Urothelium cell line (cell line): ENCODE results near the gene CFAP46.
"Not testable (repeated sequence)": the region's sequence is repeated elsewhere in the genome, so short reads cannot be mapped to it uniquely, and the experiment has no call there.

Experiments used
- DNase-seq: peaks from one replicate; pipeline ENCODE4 v3.0.0; 2011; ENCODE audit warnings: low spot score, mixed read lengths
- FAIRE-seq: peaks from 2 replicates; lab custom pipeline; 2011; peaks lifted over from hg19 to GRCh38; lab: Jason Lieb, UNC

The CFAP46 gene

GRCh38 chr10:132945125-132945893 is 2.9 kb upstream of the CFAP46 start:
- FAIRE-seq (no peak), DNase-seq (no peak)

- no peak for FAIRE-seq
- DNase-seq: no peak
Measured at GRCh38 chr10:132944510-132944909, 2.1 kb upstream of the CFAP46 start.

- no peak for DNase-seq
- FAIRE-seq: no peak
Measured at GRCh38 chr10:132943791-132944404, 1.5 kb upstream of the CFAP46 start.

GRCh38 chr10:132943058-132943790 is 854 bp upstream of the CFAP46 start:
- no peak for DNase-seq
- FAIRE-seq: no peak

- no peak for DNase-seq
- no peak for FAIRE-seq
Measured at GRCh38 chr10:132941640-132942051, 724 bp downstream of the CFAP46 start.

- no peak for DNase-seq
Measured at GRCh38 chr10:132940791-132941465, 1.4 kb downstream of the CFAP46 start.

GRCh38 chr10:132939957-132940790 is 2.2 kb downstream of the CFAP46 start:
- DNase-seq (peak; percentile 72), FAIRE-seq (no peak)

More at GRCh38 chr10:132940791-132941465, 1.4 kb downstream of the CFAP46 start:
- no peak for FAIRE-seq

- FAIRE-seq (no peak), DNase-seq (no peak)
Measured at GRCh38 chr10:132939378-132939955, 2.9 kb downstream of the CFAP46 start.

- peak; percentile 37 for DNase-seq
- no peak for FAIRE-seq
Measured at GRCh38 chr10:132938472-132939339, 3.7 kb downstream of the CFAP46 start.

GRCh38 chr10:132937861-132938260 is 4.5 kb downstream of the CFAP46 start:
- DNase-seq (no peak), FAIRE-seq (no peak)

- no peak for DNase-seq
- no peak for FAIRE-seq
Measured at GRCh38 chr10:132934953-132935352, 7.4 kb downstream of the CFAP46 start.

- no peak for DNase-seq
- no peak for FAIRE-seq
Measured at GRCh38 chr10:132933308-132934042, 8.9 kb downstream of the CFAP46 start.

- no peak for FAIRE-seq
Measured at GRCh38 chr10:132932461-132933307, 9.7 kb downstream of the CFAP46 start.

GRCh38 chr10:132931258-132932250 is 10.8 kb downstream of the CFAP46 start:
- FAIRE-seq, DNase-seq: not testable (repeated sequence)

More at GRCh38 chr10:132932461-132933307, 9.7 kb downstream of the CFAP46 start:
- no peak for DNase-seq

- DNase-seq, FAIRE-seq: not testable (repeated sequence)
Measured at GRCh38 chr10:132930701-132931100, 11.7 kb downstream of the CFAP46 start.

GRCh38 chr10:132929953-132930548 is 12.3 kb downstream of the CFAP46 start:
- FAIRE-seq (no peak), DNase-seq (no peak)
